ENCODE measurements around the gene RAF1. TPM values are rescaled to one million over a fixed set of nuclear protein-coding genes. Genes with fewer than 3 reads are reported as not detected.

The RAF1 gene
- total RNA-seq, 2 experiments from 2014 or later: 71.1 to 74.9 TPM

DNA sequence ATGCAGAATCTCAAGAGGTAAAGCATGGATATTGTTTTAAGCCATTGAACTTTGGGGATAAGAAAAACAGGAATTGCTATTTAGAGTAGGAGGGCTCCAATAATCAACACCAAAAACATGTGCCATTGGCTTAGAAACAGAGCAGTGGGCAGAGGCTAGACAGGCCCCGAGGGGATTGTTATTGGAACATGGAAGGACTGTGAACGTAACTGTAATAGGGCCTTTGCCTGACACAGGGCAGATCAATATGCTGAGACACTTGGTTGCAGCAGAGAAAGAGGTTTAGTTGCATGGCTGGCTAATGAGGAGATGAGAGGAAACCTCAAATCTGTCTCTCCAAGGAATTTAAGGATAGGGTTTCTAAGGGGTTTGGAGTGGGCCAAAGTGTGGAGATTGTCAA, 36.9 kb upstream of the RAF1 start:
- H3K9me3 Mint-ChIP-seq: no peaks in the 10 kb centered on the region
- DNase-seq (no peak), ATAC-seq (no peak)
- no peaks in the 10 kb centered on the region for H3K36me3 Mint-ChIP-seq (ENCODE audit: low read depth)
- H3K27me3 Mint-ChIP-seq: no peaks in the 10 kb centered on the region
- ChIA-PET CTCF (interaction anchor here (1.4 kb wide), 1 partner anchor 13 kb away, joined by 4 read pairs; no protein-coding TSS in a partner anchor), POLR2A (no interaction called here)
- no peak overlapping the region for H3K27ac Mint-ChIP-seq
- H3K4me1 Mint-ChIP-seq (ENCODE audit: low read depth): no peaks in the 10 kb centered on the region
- no peak for TF ChIP-seq CTCF (IDR thresholded peaks at IDR 0.05)
- no peak overlapping the region for H3K4me3 Mint-ChIP-seq
- intact Hi-C loops (cut with micrococcal nuclease): no loop called here

DNA sequence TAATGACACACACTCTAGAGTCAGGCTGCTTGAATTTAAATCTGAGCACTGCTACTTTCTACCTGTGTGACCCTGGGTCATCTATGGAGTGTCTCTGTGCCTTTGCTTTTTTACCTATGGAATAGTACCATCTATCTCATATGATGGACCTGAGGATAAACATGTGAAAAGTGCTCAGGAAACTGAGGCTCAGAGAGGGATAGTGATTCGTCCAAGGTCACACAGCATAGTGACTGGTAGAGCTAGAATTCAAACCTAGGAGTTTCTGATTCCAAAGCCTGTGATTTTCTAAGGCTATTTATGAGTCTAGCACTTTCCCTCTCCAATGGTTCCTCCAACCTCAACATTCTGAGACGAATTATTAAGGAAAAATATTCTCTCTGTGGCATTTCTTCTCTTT, 32.0 kb upstream of the RAF1 start:
- H3K36me3 Mint-ChIP-seq (ENCODE audit: low read depth): no peaks in the 10 kb centered on the region
- no peak for TF ChIP-seq CTCF (IDR thresholded peaks at IDR 0.05)
- POLR2A ChIA-PET: no interaction called here
- H3K9me3 Mint-ChIP-seq: no peaks in the 10 kb centered on the region
- intact Hi-C loops (cut with micrococcal nuclease): no loop called here
- H3K27ac Mint-ChIP-seq: no peak overlapping the region
- DNase-seq: no peak
- CTCF ChIA-PET: interaction anchor here (2.0 to 2.5 kb wide), 2 partner anchors 11 to 24 kb away, joined by 8 to 11 read pairs; no protein-coding TSS in a partner anchor
- ATAC-seq: no peak
- H3K27me3 Mint-ChIP-seq: no peaks in the 10 kb centered on the region
- H3K4me3 Mint-ChIP-seq: no peak overlapping the region
- H3K4me1 Mint-ChIP-seq (ENCODE audit: low read depth): no peaks in the 10 kb centered on the region

- Mint-ChIP-seq H3K4me1 (ENCODE audit: low read depth) (no peaks in the 10 kb centered on the region), H3K4me3 (no peak overlapping the region), H3K27me3 (no peaks in the 10 kb centered on the region), H3K36me3 (ENCODE audit: low read depth) (no peaks in the 10 kb centered on the region), H3K9me3 (no peaks in the 10 kb centered on the region), H3K27ac (no peak overlapping the region)
- POLR2A ChIA-PET: no interaction called here
- no peak for TF ChIP-seq CTCF (IDR thresholded peaks at IDR 0.05)
- intact Hi-C loops (cut with micrococcal nuclease): no loop called here
- DNase-seq (no peak), ATAC-seq (no peak)
- CTCF ChIA-PET: interaction anchor here (0.6 to 2.5 kb wide), 4 partner anchors 11 to 115 kb away, joined by 3 to 8 read pairs (median 4); no protein-coding TSS in a partner anchor
These were observed 31.2 kb upstream of the RAF1 start for GRCh38 chr3:12695112-12695511.

DNA sequence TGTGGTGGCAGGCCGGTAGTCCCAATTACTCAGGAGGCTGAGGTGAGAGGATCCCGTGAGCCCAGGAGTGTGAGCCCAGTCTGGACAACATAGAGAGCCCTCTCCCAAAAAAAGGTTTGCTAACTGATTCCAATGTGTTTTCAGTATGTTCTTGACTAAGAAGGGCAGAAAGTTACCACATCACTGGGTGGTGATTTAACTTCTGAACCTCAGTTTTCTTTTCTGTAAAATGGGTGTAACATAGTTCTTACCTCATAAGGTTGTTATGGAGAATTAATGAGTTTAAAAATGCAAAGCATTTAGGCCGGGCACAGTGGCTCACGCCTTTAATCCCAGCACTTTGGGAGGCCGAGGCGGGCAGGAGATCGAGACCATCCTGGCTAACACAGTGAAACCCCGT, 28.5 kb upstream of the RAF1 start:
- POLR2A ChIA-PET: no interaction called here

More for the DNA sequence above, 28.5 kb upstream of the RAF1 start:
- ATAC-seq (no peak), DNase-seq (no peak)
- no peaks in the 10 kb centered on the region for H3K9me3 Mint-ChIP-seq
- H3K36me3 Mint-ChIP-seq (ENCODE audit: low read depth): no peaks in the 10 kb centered on the region
- TF ChIP-seq CTCF (IDR thresholded peaks at IDR 0.05): no peak
- no peak overlapping the region for H3K4me3 Mint-ChIP-seq
- no peaks in the 10 kb centered on the region for H3K4me1 Mint-ChIP-seq (ENCODE audit: low read depth)
- no peak overlapping the region for H3K27ac Mint-ChIP-seq
- CTCF ChIA-PET: no interaction called here
- intact Hi-C loops (cut with micrococcal nuclease): no loop called here
- peaks cover 2% of the 10 kb centered on the region for H3K27me3 Mint-ChIP-seq

Measured in activated CD8-positive, alpha-beta T cell treated with anti-CD3 and anti-CD28 coated beads for 36 hours (primary cell).